ENCODE measurements around the gene NPAS3.

The NPAS3 gene

GRCh38 chr14:33642691-33643244 lies 704.1 kb downstream of the NPAS3 start:
- H3K27ac ChIP-seq (ENCODE audit: low read length): no peak overlapping the region
- no peaks in the 10 kb centered on the region for H4K20me1 ChIP-seq (ENCODE audit: insufficient read depth, low read length)
- TF ChIP-seq CTCF (IDR thresholded peaks at IDR 0.05; ENCODE audit: low read depth, low read length) (no peak), EZH2phosphoT487 (IDR thresholded peaks at IDR 0.05; ENCODE audit: low read depth) (no peak)
- H3K9me3 ChIP-seq (ENCODE audit: insufficient read depth, low read length): no peaks in the 10 kb centered on the region
- H3K27me3 ChIP-seq (ENCODE audit: low read depth, low read length): no peaks in the 10 kb centered on the region
- no peaks in the 10 kb centered on the region for H3K79me2 ChIP-seq (ENCODE audit: low read length)
- no peak overlapping the region for H3K4me3 ChIP-seq (ENCODE audit: low read length)
- no peaks in the 10 kb centered on the region for H3K36me3 ChIP-seq (replicated peaks; ENCODE audit: low read depth, low read length)
- no peak overlapping the region for H2AFZ ChIP-seq (ENCODE audit: low read depth, low read length)
- H3K4me1 ChIP-seq (ENCODE audit: low read length): peaks cover 15% of the 10 kb centered on the region
- H3K4me2 ChIP-seq (ENCODE audit: low read length): no peak overlapping the region
- H3K9ac ChIP-seq (ENCODE audit: low read length): no peak overlapping the region

DNA sequence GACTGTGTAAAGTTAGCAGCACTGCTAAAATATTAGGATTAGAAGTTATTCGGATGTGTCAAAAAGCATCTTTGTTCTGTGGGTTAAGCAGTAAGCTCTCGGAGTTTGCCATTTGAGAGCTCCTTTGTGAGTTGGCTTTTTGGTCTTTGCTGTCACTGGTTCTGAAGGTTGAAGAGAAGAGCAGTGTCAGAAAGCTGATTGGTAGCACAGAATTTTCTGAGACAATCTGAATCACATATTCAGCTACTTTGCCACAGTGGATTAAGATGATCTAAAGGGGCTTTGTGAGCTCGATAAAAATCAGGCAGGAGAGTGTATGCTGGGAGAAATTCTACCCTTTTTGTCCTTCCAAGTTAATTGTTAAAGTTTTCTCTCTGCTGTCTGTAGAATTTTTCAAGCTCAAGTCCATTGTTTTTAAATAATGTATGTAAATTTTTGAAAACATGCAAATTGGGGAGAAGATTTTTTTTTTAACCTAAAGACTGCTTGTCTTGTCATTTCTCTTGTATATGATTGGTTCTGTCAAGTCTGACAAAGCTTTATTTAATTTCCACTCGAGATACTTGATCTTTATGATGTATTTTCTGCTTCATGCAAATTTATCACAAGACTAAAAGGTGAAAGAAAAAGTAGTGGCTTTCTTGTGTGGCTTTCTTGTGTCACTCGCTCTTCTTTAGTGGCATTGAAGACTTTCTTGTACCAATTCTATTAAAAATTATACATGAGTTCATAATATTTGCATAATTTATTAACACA lies 704.9 kb downstream of the NPAS3 start:
- no peak overlapping the region for H3K27ac ChIP-seq (ENCODE audit: low read length)
- H3K36me3 ChIP-seq (replicated peaks; ENCODE audit: low read depth, low read length): no peaks in the 10 kb centered on the region
- no peak for TF ChIP-seq CTCF (IDR thresholded peaks at IDR 0.05; ENCODE audit: low read depth, low read length)
- TF ChIP-seq EZH2phosphoT487 (IDR thresholded peaks at IDR 0.05; ENCODE audit: low read depth): no peak
- no peak overlapping the region for H3K9ac ChIP-seq (ENCODE audit: low read length)
- no peaks in the 10 kb centered on the region for H3K79me2 ChIP-seq (ENCODE audit: low read length)
- no peaks in the 10 kb centered on the region for H3K27me3 ChIP-seq (ENCODE audit: low read depth, low read length)
- H3K4me1 ChIP-seq (ENCODE audit: low read length): peaks cover 15% of the 10 kb centered on the region
- H4K20me1 ChIP-seq (ENCODE audit: insufficient read depth, low read length): no peaks in the 10 kb centered on the region
- no peaks in the 10 kb centered on the region for H3K9me3 ChIP-seq (ENCODE audit: insufficient read depth, low read length)
- H2AFZ ChIP-seq (ENCODE audit: low read depth, low read length): no peak overlapping the region
- H3K4me3 ChIP-seq (ENCODE audit: low read length): no peak overlapping the region
- H3K4me2 ChIP-seq (ENCODE audit: low read length): no peak overlapping the region

- Histone ChIP-seq H3K79me2 (ENCODE audit: low read length) (no peaks in the 10 kb centered on the region), H3K4me3 (ENCODE audit: low read length) (no peak overlapping the region), H3K27me3 (ENCODE audit: low read depth, low read length) (no peaks in the 10 kb centered on the region), H2AFZ (ENCODE audit: low read depth, low read length) (no peak overlapping the region), H3K9ac (ENCODE audit: low read length) (no peak overlapping the region), H3K9me3 (ENCODE audit: insufficient read depth, low read length) (no peaks in the 10 kb centered on the region), H3K4me1 (ENCODE audit: low read length) (peaks cover 15% of the 10 kb centered on the region), H3K36me3 (replicated peaks; ENCODE audit: low read depth, low read length) (no peaks in the 10 kb centered on the region), H3K4me2 (ENCODE audit: low read length) (no peak overlapping the region), H4K20me1 (ENCODE audit: insufficient read depth, low read length) (no peaks in the 10 kb centered on the region), H3K27ac (ENCODE audit: low read length) (no peak overlapping the region)
- TF ChIP-seq CTCF (IDR thresholded peaks at IDR 0.05; ENCODE audit: low read depth, low read length) (no peak), EZH2phosphoT487 (IDR thresholded peaks at IDR 0.05; ENCODE audit: low read depth) (no peak)
Measured at GRCh38 chr14:33646692-33647260, 708.1 kb downstream of the NPAS3 start.

GRCh38 chr14:33647385-33647786 lies 708.7 kb downstream of the NPAS3 start:
- no peaks in the 10 kb centered on the region for H4K20me1 ChIP-seq (ENCODE audit: insufficient read depth, low read length)
- H3K79me2 ChIP-seq (ENCODE audit: low read length): no peaks in the 10 kb centered on the region
- no peak overlapping the region for H3K4me2 ChIP-seq (ENCODE audit: low read length)
- H3K4me3 ChIP-seq (ENCODE audit: low read length): no peak overlapping the region
- H3K36me3 ChIP-seq (replicated peaks; ENCODE audit: low read depth, low read length): no peaks in the 10 kb centered on the region
- TF ChIP-seq CTCF (IDR thresholded peaks at IDR 0.05; ENCODE audit: low read depth, low read length): no peak
- H2AFZ ChIP-seq (ENCODE audit: low read depth, low read length): no peak overlapping the region
- peaks cover 15% of the 10 kb centered on the region for H3K4me1 ChIP-seq (ENCODE audit: low read length)
- H3K9ac ChIP-seq (ENCODE audit: low read length): no peak overlapping the region
- no peaks in the 10 kb centered on the region for H3K9me3 ChIP-seq (ENCODE audit: insufficient read depth, low read length)
- no peak overlapping the region for H3K27ac ChIP-seq (ENCODE audit: low read length)
- no peaks in the 10 kb centered on the region for H3K27me3 ChIP-seq (ENCODE audit: low read depth, low read length)

Data from OCI-LY3 (cell line).